H1 (cell line): Measurements from ENCODE around the gene TXLNG. TPM values are rescaled to one million over a fixed set of nuclear protein-coding genes. Genes with fewer than 3 reads are reported as not detected.

Source experiments
- CTCF ChIA-PET: fragments of 300-600 bp; sonication (Branson Sonifier 250); formaldehyde crosslinking; loops from one replicate; lab custom pipeline; 2021; ENCODE audit not compliant: partially characterized antibody; lab: Charles Lee
- POLR2A ChIA-PET: fragments of 300-600 bp; sonication (Branson Sonifier 250); formaldehyde crosslinking; loops from one replicate; lab custom pipeline; 2021; ENCODE audit warnings: inconsistent platforms; ENCODE audit not compliant: partially characterized antibody; lab: Charles Lee
- DNase-seq, 2 experiments: peaks; one replicate each; pipeline versions ENCODE4 v3.0.0 to v3.0.0-alpha.2; 2010 to 2022; ENCODE audit warnings: low spot score in 2 of 2, low read depth in 1 of 2, mixed read lengths in 1 of 2
- FAIRE-seq: peaks from 2 replicates; lab custom pipeline; 2011; peaks lifted over from hg19 to GRCh38; lab: Jason Lieb, UNC
- H2AFZ ChIP-seq: 2 replicates; pipeline ENCODE4 v1.8.1; 2012; ENCODE audit warnings: low read length, inconsistent platforms
- H2AK5ac ChIP-seq: 2 replicates; pipeline ENCODE4 v1.6.1; 2013; ENCODE audit warnings: low read depth, low read length
- H2BK120ac ChIP-seq: replicated peaks from 2 replicates; pipeline ENCODE3; 2013; ENCODE audit warnings: low read depth, low read length, inconsistent platforms
- H2BK12ac ChIP-seq: 2 replicates; pipeline ENCODE4 v1.6.1; 2013; ENCODE audit warnings: low read depth, low read length
- H2BK15ac ChIP-seq: 2 replicates; pipeline ENCODE4 v1.6.1; 2013; ENCODE audit warnings: low read length
- H2BK20ac ChIP-seq: 2 replicates; pipeline ENCODE4 v1.6.1; 2013; ENCODE audit warnings: low read length
- H2BK5ac ChIP-seq: 2 replicates; pipeline ENCODE4 v1.6.1; 2013; ENCODE audit warnings: low read depth, low read length
- H3K14ac ChIP-seq: 2 replicates; pipeline ENCODE4 v1.6.1; 2013; ENCODE audit warnings: inconsistent platforms; ENCODE audit not compliant: insufficient read length
- H3K18ac ChIP-seq: 2 replicates; pipeline ENCODE4 v1.6.1; 2013; ENCODE audit warnings: low read length; ENCODE audit errors: extremely low read depth
- H3K23ac ChIP-seq: 2 replicates; pipeline ENCODE4 v1.6.1; 2013; ENCODE audit warnings: inconsistent platforms; ENCODE audit not compliant: insufficient read length
- H3K23me2 ChIP-seq: 2 replicates; pipeline ENCODE4 v1.6.1; 2013; ENCODE audit warnings: low read depth, low read length
- H3K27ac ChIP-seq: 2 replicates; pipeline ENCODE4 v1.6.1; 2011; ENCODE audit warnings: low read depth, low read length, inconsistent platforms
- H3K27me3 ChIP-seq, 4 experiments: replicated peaks in 1 of 4; 1 replicate in 1 of 4; 2 replicates in 3 of 4; pipeline versions ENCODE4 v1.6.1 to v1.8.1; 2011 to 2013; ENCODE audit warnings: low read length in 3 of 4, mild to moderate bottlenecking in 3 of 4, inconsistent platforms in 2 of 4, mixed read lengths in 2 of 4, moderate library complexity in 1 of 4; ENCODE audit not compliant: control insufficient read depth in 3 of 4, insufficient read depth in 3 of 4; ENCODE audit errors: extremely low read depth in 1 of 4
- H3K36me3 ChIP-seq, 4 experiments: 2 replicates each; pipeline versions ENCODE4 v1.6.1 to v1.8.1; 2011 to 2013; ENCODE audit warnings: mild to moderate bottlenecking in 4 of 4, low read length in 3 of 4, moderate library complexity in 2 of 4, control low read depth in 1 of 4, inconsistent platforms in 1 of 4; ENCODE audit not compliant: insufficient read depth in 4 of 4, control insufficient read depth in 2 of 4
- H3K4ac ChIP-seq: replicated peaks from 2 replicates; pipeline ENCODE3; 2013; ENCODE audit warnings: low read length, low read depth, mixed read lengths, inconsistent platforms; ENCODE audit not compliant: insufficient read length
- H3K4me1 ChIP-seq, 4 experiments: replicated peaks in 1 of 4; 1 replicate in 1 of 4; 2 replicates in 3 of 4; pipeline versions ENCODE4 v1.6.1 to v1.8.1; 2011 to 2013; ENCODE audit warnings: low read length in 3 of 4, inconsistent platforms in 2 of 4, mixed read lengths in 1 of 4; ENCODE audit not compliant: insufficient read depth in 4 of 4, control insufficient read depth in 3 of 4
- H3K4me2 ChIP-seq, 2 experiments: 2 replicates each; pipeline versions ENCODE4 v1.6.1 to v1.8.1; 2011 to 2013; ENCODE audit warnings: low read depth in 2 of 2, low read length in 2 of 2, control low read depth in 1 of 2, inconsistent platforms in 1 of 2, mild to moderate bottlenecking in 1 of 2; ENCODE audit not compliant: insufficient read depth in 1 of 2
- H3K4me3 ChIP-seq, 4 experiments: fragments of 200-600, 300-600 bp in 1 of 4; sonication (generic), shearing (Covaris generic), sonication (Bioruptor Twin) in 1 of 4; 2 replicates each; pipeline versions ENCODE4 v1.5.1 to v1.8.1; 2011 to 2016; ENCODE audit warnings: low read length in 4 of 4, low read depth in 3 of 4, control low read depth in 2 of 4, inconsistent platforms in 2 of 4, mild to moderate bottlenecking in 2 of 4, mixed read lengths in 1 of 4, moderate library complexity in 1 of 4; ENCODE audit not compliant: insufficient read depth in 2 of 4; ENCODE audit errors: extremely low read depth in 1 of 4
- H3K56ac ChIP-seq: replicated peaks from 2 replicates; pipeline ENCODE3; 2013; ENCODE audit warnings: low read depth, mild to moderate bottlenecking, mixed read lengths, low read length, inconsistent platforms; ENCODE audit not compliant: insufficient read length
- H3K79me1 ChIP-seq: 2 replicates; pipeline ENCODE4 v1.6.1; 2013; ENCODE audit warnings: low read depth, low read length, control low read depth
- H3K79me2 ChIP-seq, 2 experiments: 2 replicates each; pipeline versions ENCODE4 v1.6.1 to v1.8.1; 2012 to 2013; ENCODE audit warnings: low read length in 2 of 2, mild to moderate bottlenecking in 2 of 2, inconsistent platforms in 1 of 2; ENCODE audit not compliant: insufficient read depth in 2 of 2, control insufficient read depth in 1 of 2
- H3K9ac ChIP-seq, 4 experiments: replicated peaks in 1 of 4; 1 replicate in 1 of 4; 2 replicates in 3 of 4; pipeline versions ENCODE4 v1.6.1 to v1.8.1; 2011 to 2013; ENCODE audit warnings: low read depth in 3 of 4, low read length in 3 of 4, control low read depth in 2 of 4, mild to moderate bottlenecking in 2 of 4, moderate library complexity in 2 of 4, inconsistent platforms in 1 of 4; ENCODE audit errors: extremely low read depth in 1 of 4
- H3K9me3 ChIP-seq, 2 experiments: 2 replicates each; pipeline versions ENCODE4 v1.6.1 to v1.8.1; 2012 to 2013; ENCODE audit warnings: mild to moderate bottlenecking in 2 of 2, moderate library complexity in 2 of 2, control low read depth in 1 of 2, inconsistent platforms in 1 of 2, low read depth in 1 of 2, low read length in 1 of 2, mixed read lengths in 1 of 2; ENCODE audit not compliant: insufficient read depth in 2 of 2
- H4K20me1 ChIP-seq, 2 experiments: replicated peaks in 1 of 2; 2 replicates each; pipeline versions ENCODE3 to v1.8.1; 2011 to 2013; ENCODE audit warnings: inconsistent platforms in 2 of 2, low read length in 2 of 2, mild to moderate bottlenecking in 1 of 2; ENCODE audit not compliant: insufficient read depth in 2 of 2, control insufficient read depth in 1 of 2
- H4K5ac ChIP-seq: 2 replicates; pipeline ENCODE4 v1.6.1; 2013; ENCODE audit warnings: low read length, low read depth, mixed read lengths, inconsistent platforms; ENCODE audit not compliant: insufficient read length
- H4K8ac ChIP-seq: 2 replicates; pipeline ENCODE4 v1.8.0; 2013; ENCODE audit warnings: mild to moderate bottlenecking, moderate library complexity, low read length, inconsistent platforms; ENCODE audit not compliant: insufficient read depth; ENCODE audit errors: extremely low read depth
- H4K91ac ChIP-seq: replicated peaks from 2 replicates; pipeline ENCODE3; 2013; ENCODE audit warnings: low read length, mixed read lengths, inconsistent platforms; ENCODE audit not compliant: insufficient read length
- ASH2L ChIP-seq: fragments of 200-600, 300-600 bp; sonication (generic); IDR thresholded peaks from one replicate; pipeline ENCODE4 v1.7.1; 2017; ENCODE audit warnings: low read length
- BRCA1 ChIP-seq: IDR thresholded peaks from 2 replicates; pipeline ENCODE4 v1.6.1; 2012; ENCODE audit warnings: low read depth, low read length, improper control_type of control experiment
- CBX8 ChIP-seq: fragments of 300-800, 300-1000 bp; sonication (generic); IDR thresholded peaks from 2 replicates; pipeline ENCODE4 v1.7.1; 2016; ENCODE audit warnings: low read depth, low read length, borderline replicate concordance
- JUND ChIP-seq: IDR thresholded peaks from 2 replicates; pipeline ENCODE4 v1.6.1; 2011; ENCODE audit warnings: mild to moderate bottlenecking, improper control_type of control experiment, low read length
- POLR2A ChIP-seq, 2 experiments: IDR thresholded peaks; 1 replicate in 1 of 2; 2 replicates in 1 of 2; pipeline ENCODE4 v1.6.1; 2011; ENCODE audit warnings: low read depth in 2 of 2, low read length in 2 of 2, mild to moderate bottlenecking in 2 of 2; ENCODE audit errors: control extremely low read depth in 1 of 2
- SUZ12 ChIP-seq: fragments of 200-600 bp; sonication (generic); IDR thresholded peaks from 2 replicates; pipeline ENCODE4 v1.6.1; 2012; ENCODE audit warnings: mild to moderate bottlenecking, inconsistent platforms, low read length, moderate library complexity, mixed read lengths
- USF2 ChIP-seq: IDR thresholded peaks from 2 replicates; pipeline ENCODE4 v1.6.1; 2011; ENCODE audit warnings: low read length, improper control_type of control experiment
- WGBS, 2 experiments: shearing (Covaris generic) in 1 of 2; methylation state at CpG; one replicate each; pipeline versions ENCODE4 v1.1.6 to v1.1.7; 2013 to 2015; ENCODE audit warnings: low lambda C conversion rate in 2 of 2, mixed read lengths in 2 of 2, inconsistent platforms in 1 of 2, low coverage in 1 of 2, missing lambda C conversion rate in 1 of 2; ENCODE audit not compliant: insufficient replicate concordance in 2 of 2, insufficient coverage in 1 of 2, insufficient read length in 1 of 2; ENCODE audit errors: extremely low coverage in 1 of 2, missing lambda C conversion rate in 1 of 2; 5-methylcytosine and 5-hydroxymethylcytosine counted together
- polyA plus RNA-seq, 7 experiments: library from polyadenylated mRNA; depleted of rRNA in 3 of 7; stranded (reverse) in 5 of 7; unstranded in 2 of 7; fragments of >200 nt in 5 of 7; fragments of 200-250 nt in 2 of 7; gene quantifications; 1 replicate in 5 of 7; 2 replicates in 1 of 7; 4 replicates in 1 of 7; pipeline versions ENCODE4 v1.2.1 to v1.2.3, GENCODE V29; 2011 to 2013; ENCODE audit warnings: missing spikeins in 2 of 7, mixed read lengths in 2 of 7
- total RNA-seq: library from RNA; stranded (reverse); fragmentation: NEBNext Ultra II Directional; extraction: Animal tissue kit (Norgen Biotek cat#: 25700); gene quantifications from 2 replicates; pipeline ENCODE4 v1.2.1, GENCODE V29; 2021

TXLNG gene
- total and polyA plus RNA-seq, 2 of the 8 experiments (the other 6 are each of a cell fraction or from before 2014, with no cell fraction given), result 32.9 to 42.9 TPM

- POLR2A ChIA-PET, result no interaction called here
These were observed 40.6 kb upstream of the TXLNG start for GRCh38 chrX:16745659-16746058.

More at GRCh38 chrX:16745659-16746058, 40.6 kb upstream of the TXLNG start:
- Histone ChIP-seq H2BK5ac (no peak overlapping the region), H2BK15ac (no peak overlapping the region), H3K23ac (no peak overlapping the region), H3K4ac (no peak overlapping the region), H4K5ac (no peak overlapping the region), H3K18ac (no peak overlapping the region), H3K36me3 (peaks cover 10 to 50% (median 29%) of the 10 kb centered on the region in 4 experiments; a peak in 6 of 8 replicates), H3K23me2 (no peaks in the 10 kb centered on the region), H2BK120ac (no peak overlapping the region), H3K4me1 (no peaks in the 10 kb centered on the region), H3K9ac (no peak overlapping the region), H2BK12ac (no peak overlapping the region), H3K9me3 (no peaks in the 10 kb centered on the region), H3K79me2 (no peaks in the 10 kb centered on the region), H4K20me1 (peaks cover 0 to 4% of the 10 kb centered on the region in 2 experiments), H3K56ac (no peak overlapping the region), H4K8ac (no peak overlapping the region), H2AFZ (no peak overlapping the region), H3K14ac (no peak overlapping the region), H2AK5ac (no peak overlapping the region), H3K27me3 (no peaks in the 10 kb centered on the region), H3K4me3 (no peak overlapping the region), H3K27ac (no peak overlapping the region), H3K79me1 (no peaks in the 10 kb centered on the region), H3K4me2 (no peak overlapping the region), H4K91ac (no peak overlapping the region), H2BK20ac (no peak overlapping the region)
- DNase-seq, result no peak
- TF ChIP-seq ASH2L (no peak), USF2 (no peak), SUZ12 (no peak), POLR2A (IDR thresholded peaks at IDR 0.05; ENCODE audit: control extremely low read depth in 1 of 2, low read depth in 2 of 2, low read length in 2 of 2) (no peak), BRCA1 (no peak), JUND (no peak), CBX8 (no peak)
- WGBS, 2 experiments, result 95% methylated on average over 3 of the region's 5 CpGs; no CpG with 5 or more reads in 1 of the 2 experiments
- CTCF ChIA-PET, result interaction anchor here (0.6 kb wide), 1 partner anchor 76 kb away, joined by 4 read pairs; no protein-coding TSS in a partner anchor
- no peak for FAIRE-seq
